Measurements from ENCODE around the gene RANBP17.

GRCh38 chr5:171175746-171176145, 313.9 kb downstream of the RANBP17 start:
- TF ChIP-seq CTCF (IDR thresholded peaks at IDR 0.05; ENCODE audit: low read length) (no peak), EZH2 (optimal IDR thresholded peaks at IDR 0.05; ENCODE audit: low read depth, low read length) (no peak)

Measured in MM.1S (cell line).